GM12865 (cell line): Measurements from ENCODE around the gene EPB41L2.
"Not testable (repeated sequence)": the region's sequence is repeated elsewhere in the genome, so short reads cannot be mapped to it uniquely, and the experiment has no call there.

Source experiments
- DNase-seq: peaks from one replicate; pipeline ENCODE4 v3.0.0; 2010; ENCODE audit warnings: low read depth
- H3K4me3 ChIP-seq: 2 replicates; pipeline ENCODE4 v1.5.1; 2011; ENCODE audit warnings: mild to moderate bottlenecking, low read depth, low read length, control low read depth
- CTCF ChIP-seq: IDR thresholded peaks from 2 replicates; pipeline ENCODE4 v1.5.1; 2011; ENCODE audit warnings: low read length, control low read depth, low read depth, inconsistent platforms; ENCODE audit not compliant: insufficient read depth; ENCODE audit errors: missing control alignments

Gene EPB41L2

GRCh38 chr6:130944486-130944885 lies 118.6 kb downstream of the EPB41L2 start:
- TF ChIP-seq CTCF: no peak
- DNase-seq: no peak
- H3K4me3 ChIP-seq: no peak overlapping the region

- H3K4me3 ChIP-seq: no peak overlapping the region
- DNase-seq: no peak
- TF ChIP-seq CTCF: no peak
Observed at GRCh38 chr6:130943738-130944137, 119.3 kb downstream of the EPB41L2 start.

- DNase-seq, H3K4me3 ChIP-seq: not testable (repeated sequence)
Observed at GRCh38 chr6:130942752-130943151, 120.3 kb downstream of the EPB41L2 start.

- DNase-seq: no peak
- no peak overlapping the region for H3K4me3 ChIP-seq
- TF ChIP-seq CTCF: no peak
Observed at GRCh38 chr6:130937942-130938604, 125.0 kb downstream of the EPB41L2 start.

GRCh38 chr6:130936933-130937332 lies 126.1 kb downstream of the EPB41L2 start:
- H3K4me3 ChIP-seq: no peak overlapping the region
- no peak for DNase-seq
- no peak for TF ChIP-seq CTCF

- TF ChIP-seq CTCF: no peak
- no peak overlapping the region for H3K4me3 ChIP-seq
- no peak for DNase-seq
Observed at GRCh38 chr6:130935978-130936377, 127.1 kb downstream of the EPB41L2 start.

GRCh38 chr6:130934848-130935585 lies 128.0 kb downstream of the EPB41L2 start:
- DNase-seq: no peak
- H3K4me3 ChIP-seq: no peak overlapping the region
- TF ChIP-seq CTCF: no peak
